ENCODE data around the gene MBOAT7. TPM values are rescaled to one million over a fixed set of nuclear protein-coding genes. Genes with fewer than 3 reads are reported as not detected.
A peak's percentile ranks its signal among the peaks of the same experiment; 100 is the strongest.
"Not testable (repeated sequence)": the region's sequence is repeated elsewhere in the genome, so short reads cannot be mapped to it uniquely, and the experiment has no call there.

Gene MBOAT7
- total RNA-seq, 1 donor from 2014 or later = 12.2 TPM

- intact Hi-C loops (cut with micrococcal nuclease) = no loop called here
- DNase-seq = no peak
- Histone ChIP-seq H3K36me3 (peaks cover 27% of the 10 kb centered on the region), H3K4me1 (peaks cover 5% of the 10 kb centered on the region), H3K27me3 (ENCODE audit: low read depth) (no peaks in the 10 kb centered on the region), H3K27ac (replicated peaks) (no peak overlapping the region), H3K9me3 (replicated peaks) (no peaks in the 10 kb centered on the region), H3K4me3 (no peak overlapping the region)
- no peak for TF ChIP-seq CTCF (IDR thresholded peaks at IDR 0.05; ENCODE audit: borderline replicate concordance)
Observed at GRCh38 chr19:54183431-54183830, 5.9 kb downstream of the MBOAT7 start.

- H3K36me3 ChIP-seq = peaks cover 27% of the 10 kb centered on the region
- H3K4me1 ChIP-seq; intact Hi-C loops (cut with micrococcal nuclease); H3K27ac ChIP-seq (replicated peaks); H3K4me3 ChIP-seq; H3K9me3 ChIP-seq (replicated peaks); H3K27me3 ChIP-seq (ENCODE audit: low read depth); DNase-seq: not testable (repeated sequence)
Observed at GRCh38 chr19:54181894-54182293, 7.5 kb downstream of the MBOAT7 start.

- Histone ChIP-seq H3K4me1 (no peaks in the 10 kb centered on the region), H3K4me3 (no peak overlapping the region), H3K27ac (replicated peaks) (no peak overlapping the region), H3K27me3 (ENCODE audit: low read depth) (no peaks in the 10 kb centered on the region), H3K9me3 (replicated peaks) (no peaks in the 10 kb centered on the region), H3K36me3 (peaks cover 27% of the 10 kb centered on the region)
- intact Hi-C loops (cut with micrococcal nuclease) = no loop called here
- TF ChIP-seq CTCF (IDR thresholded peaks at IDR 0.05; ENCODE audit: borderline replicate concordance) = no peak
- no peak for DNase-seq
Observed at GRCh38 chr19:54180691-54181091, 8.7 kb downstream of the MBOAT7 start.

GRCh38 chr19:54179921-54180461, 9.4 kb downstream of the MBOAT7 start:
- Histone ChIP-seq H3K4me1 (no peaks in the 10 kb centered on the region), H3K27ac (replicated peaks) (no peak overlapping the region), H3K9me3 (replicated peaks) (no peaks in the 10 kb centered on the region), H3K4me3 (no peak overlapping the region), H3K27me3 (ENCODE audit: low read depth) (no peaks in the 10 kb centered on the region), H3K36me3 (peaks cover 27% of the 10 kb centered on the region)
- DNase-seq = no peak
- peak; percentile 14 for TF ChIP-seq CTCF (IDR thresholded peaks at IDR 0.05; ENCODE audit: borderline replicate concordance)
- intact Hi-C loops (cut with micrococcal nuclease) = loop anchor here (10.0 kb wide), 1 partner anchor 55 kb away; no protein-coding TSS in a partner anchor

- Histone ChIP-seq H3K4me1 (no peaks in the 10 kb centered on the region), H3K27ac (replicated peaks) (no peak overlapping the region), H3K9me3 (replicated peaks) (no peaks in the 10 kb centered on the region), H3K36me3 (peaks cover 27% of the 10 kb centered on the region), H3K4me3 (no peak overlapping the region), H3K27me3 (ENCODE audit: low read depth) (no peaks in the 10 kb centered on the region)
- TF ChIP-seq CTCF (IDR thresholded peaks at IDR 0.05; ENCODE audit: borderline replicate concordance) = no peak
- intact Hi-C loops (cut with micrococcal nuclease) = loop anchor here (10.0 kb wide), 1 partner anchor 55 kb away; no protein-coding TSS in a partner anchor
- no peak for DNase-seq
Observed at GRCh38 chr19:54179262-54179852, 10.0 kb downstream of the MBOAT7 start.

GRCh38 chr19:54178581-54179261, 10.7 kb downstream of the MBOAT7 start:
- no peaks in the 10 kb centered on the region for H3K9me3 ChIP-seq (replicated peaks)
- no peaks in the 10 kb centered on the region for H3K4me1 ChIP-seq
- TF ChIP-seq CTCF (IDR thresholded peaks at IDR 0.05; ENCODE audit: borderline replicate concordance) = no peak
- no peak overlapping the region for H3K27ac ChIP-seq (replicated peaks)
- peaks cover 5% of the 10 kb centered on the region for H3K27me3 ChIP-seq (ENCODE audit: low read depth)
- no peak for DNase-seq
- peaks cover 27% of the 10 kb centered on the region for H3K36me3 ChIP-seq
- intact Hi-C loops (cut with micrococcal nuclease) = loop anchor here (10.0 kb wide), 1 partner anchor 56 kb away; no protein-coding TSS in a partner anchor
- no peak overlapping the region for H3K4me3 ChIP-seq
